OCI-LY1 (cell line): ENCODE measurements around the gene NKX2-3.

Source experiments
- H2AFZ ChIP-seq: fragments of 200-600 bp; sonication (generic), shearing (Covaris generic); 2 replicates; pipeline ENCODE4 v1.6.0; 2014; ENCODE audit warnings: antibody characterized with exemption, mild to moderate bottlenecking, low read length
- H3F3A ChIP-seq: fragments of 200-600 bp; sonication (generic), shearing (Covaris generic); 2 replicates; pipeline ENCODE4 v1.6.0; 2014; ENCODE audit warnings: mild to moderate bottlenecking, antibody characterized with exemption, low read length, moderate library complexity; ENCODE audit not compliant: insufficient read depth
- H3K27ac ChIP-seq: fragments of 200-600 bp; sonication (generic); 2 replicates; pipeline ENCODE4 v1.5.1; 2014; ENCODE audit warnings: low read length, mixed run types, mild to moderate bottlenecking, low read depth; ENCODE audit not compliant: poor library complexity, severe bottlenecking
- H3K27me3 ChIP-seq: fragments of 200-600 bp; sonication (generic); 2 replicates; pipeline ENCODE4 v1.6.0; 2014; ENCODE audit warnings: antibody characterized with exemption, mild to moderate bottlenecking, low read length, moderate library complexity; ENCODE audit not compliant: insufficient read depth
- H3K36me3 ChIP-seq: fragments of 200-600 bp; sonication (generic); 2 replicates; pipeline ENCODE4 v1.6.1; 2014; ENCODE audit warnings: mild to moderate bottlenecking, antibody characterized with exemption, low read length, moderate library complexity, mixed read lengths; ENCODE audit not compliant: insufficient read depth
- H3K4me1 ChIP-seq: fragments of 200-600 bp; sonication (generic); 2 replicates; pipeline ENCODE4 v1.5.1; 2014; ENCODE audit warnings: mild to moderate bottlenecking, low read length, moderate library complexity; ENCODE audit not compliant: insufficient read depth, severe bottlenecking
- H3K4me2 ChIP-seq: fragments of 200-600 bp; sonication (generic), shearing (Covaris generic); 2 replicates; pipeline ENCODE4 v1.6.1; 2014; ENCODE audit warnings: low read length
- H3K4me3 ChIP-seq: fragments of 200-600 bp; sonication (generic); 2 replicates; pipeline ENCODE4 v1.5.1; 2014; ENCODE audit warnings: low read length, low read depth, mild to moderate bottlenecking, mixed read lengths; ENCODE audit not compliant: poor library complexity, severe bottlenecking
- H3K79me2 ChIP-seq: fragments of 200-600 bp; shearing (Covaris generic); 2 replicates; pipeline ENCODE4 v1.6.1; 2016; ENCODE audit warnings: mixed run types, low read length, mixed read lengths; ENCODE audit not compliant: insufficient read depth
- H3K9ac ChIP-seq: fragments of 200-600 bp; sonication (generic), shearing (Covaris generic); 2 replicates; pipeline ENCODE4 v1.6.1; 2014; ENCODE audit warnings: mild to moderate bottlenecking, low read length, mixed read lengths
- H3K9me2 ChIP-seq: fragments of 200-600 bp; sonication (generic), shearing (Covaris generic); 2 replicates; pipeline ENCODE4 v1.6.1; 2014; ENCODE audit warnings: low read depth, mild to moderate bottlenecking, low read length, mixed read lengths
- H3K9me3 ChIP-seq: fragments of 200-600 bp; shearing (Covaris generic); 2 replicates; pipeline ENCODE4 v1.6.1; 2014; ENCODE audit warnings: low read length, mixed read lengths
- H4K20me1 ChIP-seq: fragments of 200-600 bp; sonication (generic), shearing (Covaris generic); 2 replicates; pipeline ENCODE4 v1.6.0; 2016; ENCODE audit warnings: mild to moderate bottlenecking, low read length; ENCODE audit not compliant: insufficient read depth
- EZH2 ChIP-seq: fragments of 200-600 bp; sonication (generic), shearing (Covaris generic); IDR thresholded peaks from 2 replicates; pipeline ENCODE4 v1.8.0; 2017; ENCODE audit warnings: borderline replicate concordance, mixed run types, mild to moderate bottlenecking, antibody characterized with exemption, low read length, moderate library complexity, mixed read lengths
- TF ChIP-seq, protein P1 (sequence below): fragments of 200-600 bp; sonication (generic), shearing (Covaris generic); IDR thresholded peaks from 2 replicates; pipeline ENCODE4 v1.5.1; 2017; ENCODE audit warnings: mild to moderate bottlenecking, antibody characterized with exemption, low read length, moderate library complexity, mixed read lengths

Gene NKX2-3

DNA sequence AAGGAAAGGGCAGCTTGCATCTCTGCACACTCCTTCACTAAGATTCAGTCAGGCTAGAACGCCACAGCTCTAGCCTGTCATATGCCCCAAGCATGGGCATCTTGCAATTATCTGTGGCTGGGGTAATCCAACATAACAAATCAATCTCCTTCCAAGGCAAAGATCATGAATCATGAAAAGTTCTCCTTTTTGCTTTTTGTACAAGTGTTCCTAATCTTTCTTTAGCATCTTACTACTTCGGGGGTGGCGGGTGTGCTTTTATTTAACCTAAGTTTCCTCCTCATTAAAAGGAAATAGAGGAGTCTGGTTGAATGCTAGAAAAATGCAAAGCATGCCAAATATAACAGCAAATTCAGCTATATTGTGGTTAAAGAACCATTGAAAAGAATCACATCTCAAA is 43.5 kb upstream of the NKX2-3 start:
- Histone ChIP-seq H3K4me1 (no peaks in the 10 kb centered on the region), H3K27ac (no peak overlapping the region), H3K9ac (no peak overlapping the region), H3K36me3 (no peaks in the 10 kb centered on the region), H3K4me3 (no peak overlapping the region), H3K27me3 (no peaks in the 10 kb centered on the region), H3K79me2 (no peaks in the 10 kb centered on the region), H3K9me2 (no peaks in the 10 kb centered on the region), H2AFZ (no peak overlapping the region), H3K9me3 (no peaks in the 10 kb centered on the region), H4K20me1 (no peaks in the 10 kb centered on the region), H3K4me2 (no peak overlapping the region), H3F3A (no peaks in the 10 kb centered on the region)
- TF ChIP-seq, protein P1, sequence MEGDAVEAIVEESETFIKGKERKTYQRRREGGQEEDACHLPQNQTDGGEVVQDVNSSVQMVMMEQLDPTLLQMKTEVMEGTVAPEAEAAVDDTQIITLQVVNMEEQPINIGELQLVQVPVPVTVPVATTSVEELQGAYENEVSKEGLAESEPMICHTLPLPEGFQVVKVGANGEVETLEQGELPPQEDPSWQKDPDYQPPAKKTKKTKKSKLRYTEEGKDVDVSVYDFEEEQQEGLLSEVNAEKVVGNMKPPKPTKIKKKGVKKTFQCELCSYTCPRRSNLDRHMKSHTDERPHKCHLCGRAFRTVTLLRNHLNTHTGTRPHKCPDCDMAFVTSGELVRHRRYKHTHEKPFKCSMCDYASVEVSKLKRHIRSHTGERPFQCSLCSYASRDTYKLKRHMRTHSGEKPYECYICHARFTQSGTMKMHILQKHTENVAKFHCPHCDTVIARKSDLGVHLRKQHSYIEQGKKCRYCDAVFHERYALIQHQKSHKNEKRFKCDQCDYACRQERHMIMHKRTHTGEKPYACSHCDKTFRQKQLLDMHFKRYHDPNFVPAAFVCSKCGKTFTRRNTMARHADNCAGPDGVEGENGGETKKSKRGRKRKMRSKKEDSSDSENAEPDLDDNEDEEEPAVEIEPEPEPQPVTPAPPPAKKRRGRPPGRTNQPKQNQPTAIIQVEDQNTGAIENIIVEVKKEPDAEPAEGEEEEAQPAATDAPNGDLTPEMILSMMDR = no peak

DNA sequence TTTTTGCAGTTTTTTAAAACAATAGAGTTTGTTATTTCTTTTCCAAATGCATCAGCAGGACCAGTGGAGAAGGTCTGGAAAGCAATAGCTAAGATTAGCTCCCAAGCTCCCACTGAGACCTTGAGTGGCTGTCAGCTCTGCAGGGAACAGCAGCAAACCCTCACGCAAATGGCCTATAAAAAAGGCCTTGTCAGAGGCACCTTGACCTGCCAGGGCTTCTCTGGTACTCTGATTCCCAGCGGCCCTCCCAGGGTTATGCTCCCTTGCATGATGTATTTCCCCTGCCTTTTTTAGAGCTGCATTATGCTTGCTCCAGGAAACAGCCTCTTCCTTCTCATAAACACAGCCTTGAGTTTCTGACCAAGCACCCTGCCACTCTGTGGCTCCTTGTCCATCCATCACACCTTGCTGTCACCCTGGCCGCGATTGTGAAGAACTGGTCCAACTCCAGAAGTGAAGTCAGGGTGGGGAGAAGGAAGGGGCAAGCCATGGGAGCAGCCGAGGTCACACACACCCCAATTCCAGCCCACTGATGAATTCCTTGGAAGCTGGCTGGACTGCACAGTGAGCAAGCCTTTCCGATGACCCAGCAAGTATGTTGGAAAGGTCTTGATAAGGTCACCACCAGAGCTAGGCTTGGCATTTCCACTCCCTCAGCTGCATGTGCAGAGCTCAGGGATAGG is 35.3 kb upstream of the NKX2-3 start:
- H3K36me3 ChIP-seq = no peaks in the 10 kb centered on the region
- H4K20me1 ChIP-seq = no peaks in the 10 kb centered on the region
- no peaks in the 10 kb centered on the region for H3F3A ChIP-seq
- H3K4me2 ChIP-seq = no peak overlapping the region
- H3K9me2 ChIP-seq = no peaks in the 10 kb centered on the region
- no peak overlapping the region for H2AFZ ChIP-seq
- no peaks in the 10 kb centered on the region for H3K27me3 ChIP-seq
- H3K9me3 ChIP-seq = no peaks in the 10 kb centered on the region
- H3K79me2 ChIP-seq = no peaks in the 10 kb centered on the region
- no peak overlapping the region for H3K9ac ChIP-seq
- no peak for TF ChIP-seq EZH2
- TF ChIP-seq, protein P1 = no peak
- H3K27ac ChIP-seq = no peak overlapping the region
- no peak overlapping the region for H3K4me3 ChIP-seq
- H3K4me1 ChIP-seq = no peaks in the 10 kb centered on the region

DNA sequence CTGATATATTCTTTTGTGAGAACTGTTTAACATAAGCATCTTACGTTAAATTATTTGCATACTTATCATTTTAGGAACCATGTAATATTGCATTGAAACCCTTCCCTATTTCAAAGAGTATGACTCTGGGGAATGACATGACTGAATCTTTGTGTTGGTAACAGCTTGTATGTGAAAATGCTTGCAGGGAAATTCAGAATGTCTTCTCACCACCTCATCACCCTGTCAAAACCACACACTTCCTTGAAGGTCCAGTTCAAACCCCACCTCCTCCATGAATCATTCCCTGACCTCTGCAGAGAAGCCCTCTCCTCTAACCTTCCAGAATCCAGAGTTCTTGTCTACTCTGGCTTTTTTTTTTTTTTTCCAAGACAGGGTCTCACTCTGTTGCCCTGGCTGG is 26.3 kb upstream of the NKX2-3 start:
- Histone ChIP-seq H3K36me3 (no peaks in the 10 kb centered on the region), H3K4me1 (no peaks in the 10 kb centered on the region), H3K27me3 (no peaks in the 10 kb centered on the region), H3K4me2 (no peak overlapping the region), H3K9me2 (no peaks in the 10 kb centered on the region), H4K20me1 (no peaks in the 10 kb centered on the region), H3K27ac (no peak overlapping the region), H3K79me2 (no peaks in the 10 kb centered on the region), H3K9me3 (no peaks in the 10 kb centered on the region), H3K9ac (no peak overlapping the region), H3K4me3 (no peak overlapping the region), H2AFZ (no peak overlapping the region), H3F3A (no peaks in the 10 kb centered on the region)
- TF ChIP-seq, protein P1 = no peak
- TF ChIP-seq EZH2 = no peak
